ENCODE data around the gene PPHLN1. TPM values are rescaled to one million over a fixed set of nuclear protein-coding genes. Genes with fewer than 3 reads are reported as not detected.
A peak's percentile ranks its signal among the peaks of the same experiment; 100 is the strongest.

Gene PPHLN1
- total RNA-seq, 1 donor from 2014 or later = 96.4 TPM

- no peaks in the 10 kb centered on the region for H3K36me3 Mint-ChIP-seq (ENCODE audit: low read depth)
These were observed 157.5 kb downstream of the PPHLN1 start for GRCh38 chr12:42483521-42483790.

GRCh38 chr12:42484996-42485395, 159.0 kb downstream of the PPHLN1 start:
- intact Hi-C loops (cut with micrococcal nuclease) = loop anchor here (5.0 kb wide), 1 partner anchor 107 kb away; no protein-coding TSS in a partner anchor
- H3K36me3 Mint-ChIP-seq (ENCODE audit: low read depth) = no peaks in the 10 kb centered on the region
- H3K4me3 Mint-ChIP-seq (ENCODE audit: low read depth) = no peak overlapping the region
- peaks cover 12% of the 10 kb centered on the region for H3K4me1 Mint-ChIP-seq (ENCODE audit: low read depth)
- peaks cover 76% of the 10 kb centered on the region for H3K27me3 Mint-ChIP-seq (ENCODE audit: low read depth)
- no peak overlapping the region for H3K27ac Mint-ChIP-seq
- no peak for DNase-seq (ENCODE audit: low spot score)
- no peaks in the 10 kb centered on the region for H3K9me3 Mint-ChIP-seq

More at GRCh38 chr12:42483521-42483790, 157.5 kb downstream of the PPHLN1 start:
- peaks cover 12% of the 10 kb centered on the region for H3K4me1 Mint-ChIP-seq (ENCODE audit: low read depth)
- peak overlapping the region; percentile 77 for H3K4me3 Mint-ChIP-seq (ENCODE audit: low read depth)
- no peaks in the 10 kb centered on the region for H3K9me3 Mint-ChIP-seq
- H3K27me3 Mint-ChIP-seq (ENCODE audit: low read depth) = peaks cover 81% of the 10 kb centered on the region
- no peak overlapping the region for H3K27ac Mint-ChIP-seq
- DNase-seq (ENCODE audit: low spot score) = no peak
- intact Hi-C loops (cut with micrococcal nuclease) = loop anchor here (2.0 to 5.0 kb wide), 3 partner anchors 85 to 855 kb away; no protein-coding TSS in a partner anchor

GRCh38 chr12:42485823-42486222, 159.9 kb downstream of the PPHLN1 start:
- H3K36me3 Mint-ChIP-seq (ENCODE audit: low read depth) = no peaks in the 10 kb centered on the region
- H3K4me1 Mint-ChIP-seq (ENCODE audit: low read depth) = peaks cover 12% of the 10 kb centered on the region
- no peak overlapping the region for H3K27ac Mint-ChIP-seq
- no peak overlapping the region for H3K4me3 Mint-ChIP-seq (ENCODE audit: low read depth)
- intact Hi-C loops (cut with micrococcal nuclease) = no loop called here
- H3K9me3 Mint-ChIP-seq = no peaks in the 10 kb centered on the region
- H3K27me3 Mint-ChIP-seq (ENCODE audit: low read depth) = peaks cover 76% of the 10 kb centered on the region
- DNase-seq (ENCODE audit: low spot score) = no peak

GRCh38 chr12:42486407-42486806, 160.4 kb downstream of the PPHLN1 start:
- no peak overlapping the region for H3K4me3 Mint-ChIP-seq (ENCODE audit: low read depth)
- H3K9me3 Mint-ChIP-seq = no peaks in the 10 kb centered on the region
- no peaks in the 10 kb centered on the region for H3K36me3 Mint-ChIP-seq (ENCODE audit: low read depth)
- H3K27me3 Mint-ChIP-seq (ENCODE audit: low read depth) = peaks cover 70% of the 10 kb centered on the region
- no peak overlapping the region for H3K27ac Mint-ChIP-seq
- H3K4me1 Mint-ChIP-seq (ENCODE audit: low read depth) = peaks cover 12% of the 10 kb centered on the region
- no peak for DNase-seq (ENCODE audit: low spot score)
- intact Hi-C loops (cut with micrococcal nuclease) = no loop called here

GRCh38 chr12:42490261-42490842, 164.4 kb downstream of the PPHLN1 start:
- Mint-ChIP-seq H3K27ac (no peak overlapping the region), H3K9me3 (no peaks in the 10 kb centered on the region), H3K27me3 (ENCODE audit: low read depth) (peaks cover 39% of the 10 kb centered on the region)

More at GRCh38 chr12:42490261-42490842, 164.4 kb downstream of the PPHLN1 start:
- H3K4me1 Mint-ChIP-seq (ENCODE audit: low read depth) = no peaks in the 10 kb centered on the region
- no peaks in the 10 kb centered on the region for H3K36me3 Mint-ChIP-seq (ENCODE audit: low read depth)
- H3K4me3 Mint-ChIP-seq (ENCODE audit: low read depth) = no peak overlapping the region
- intact Hi-C loops (cut with micrococcal nuclease) = no loop called here
- DNase-seq (ENCODE audit: low spot score) = no peak

Other genes starting within 250 kb of the PPHLN1 start
- 9.8 and 11.0 TPM in 2 replicates for gene GXYLT1, start 181.3 kb upstream of the PPHLN1 start, total RNA-seq
- gene YAF2, start 87.9 kb upstream of the PPHLN1 start, total RNA-seq = 40.6 and 43.7 TPM in 2 replicates
- gene ZCRB1, start 73 bp upstream of the PPHLN1 start, total RNA-seq = 58.4 and 64.8 TPM in 2 replicates